GM19463 (cell line): Measurements from ENCODE around the gene NHLRC4.

Source experiments
- ATAC-seq: cut with Tn5 transposase; IDR thresholded peaks from one replicate; pipeline ENCODE4 v1.9.1; 2021; ENCODE audit warnings: mild to moderate bottlenecking, moderate library complexity; ENCODE audit not compliant: unreplicated experiment

NHLRC4 gene

DNA sequence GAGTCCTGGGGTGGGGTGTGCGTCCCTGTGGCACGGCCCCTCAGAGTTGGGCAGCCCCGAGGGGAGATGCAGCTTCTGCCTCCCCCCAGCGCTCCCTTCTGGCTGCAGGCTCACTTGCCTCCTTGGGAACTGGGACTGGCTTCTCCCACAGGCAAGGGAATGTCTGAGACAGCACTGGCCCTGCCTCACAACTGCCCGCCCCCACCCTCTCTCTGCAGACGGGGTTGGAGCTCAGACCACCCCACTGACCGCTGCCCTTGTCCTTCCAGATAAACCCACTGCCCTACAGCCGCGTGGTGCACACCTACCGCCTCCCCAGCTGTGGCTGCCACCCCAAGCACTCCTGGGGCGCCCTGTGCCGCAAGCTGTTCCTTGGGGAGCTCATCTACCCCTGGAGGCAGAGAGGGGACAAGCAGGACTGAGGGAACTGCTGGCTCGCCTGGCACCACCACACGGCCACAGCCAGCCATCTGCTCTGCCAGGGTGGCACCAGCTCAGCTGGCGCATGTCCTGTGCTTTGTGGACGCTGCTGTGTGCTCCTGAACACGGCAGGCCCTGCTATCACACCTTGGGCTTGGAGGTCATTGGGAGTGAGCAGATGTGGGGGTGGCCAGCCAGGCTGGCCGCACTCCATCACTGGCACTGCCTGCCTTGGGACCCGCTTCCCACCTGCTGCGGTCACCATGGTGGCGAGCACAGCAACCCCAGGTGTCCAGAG, 16.0 kb downstream of the NHLRC4 start:
- no peak for ATAC-seq

DNA sequence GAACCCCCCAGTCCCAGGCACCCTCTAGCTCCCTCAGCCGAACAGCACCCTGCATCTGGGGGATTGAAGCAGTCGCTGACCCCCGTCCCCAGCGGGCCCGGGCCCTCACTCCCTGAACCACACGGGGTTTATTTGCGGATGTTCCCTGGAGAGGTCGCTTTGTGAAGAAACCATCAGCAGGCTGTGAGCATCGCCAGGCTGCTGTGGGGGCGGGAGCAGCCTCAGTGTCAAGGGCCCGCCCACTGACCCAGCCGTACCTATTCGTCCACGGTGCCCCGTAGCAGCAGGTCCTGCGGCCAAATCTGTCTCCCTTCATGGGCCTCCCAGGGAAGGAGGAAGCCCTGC, 16.6 kb downstream of the NHLRC4 start:
- no peak for ATAC-seq

DNA sequence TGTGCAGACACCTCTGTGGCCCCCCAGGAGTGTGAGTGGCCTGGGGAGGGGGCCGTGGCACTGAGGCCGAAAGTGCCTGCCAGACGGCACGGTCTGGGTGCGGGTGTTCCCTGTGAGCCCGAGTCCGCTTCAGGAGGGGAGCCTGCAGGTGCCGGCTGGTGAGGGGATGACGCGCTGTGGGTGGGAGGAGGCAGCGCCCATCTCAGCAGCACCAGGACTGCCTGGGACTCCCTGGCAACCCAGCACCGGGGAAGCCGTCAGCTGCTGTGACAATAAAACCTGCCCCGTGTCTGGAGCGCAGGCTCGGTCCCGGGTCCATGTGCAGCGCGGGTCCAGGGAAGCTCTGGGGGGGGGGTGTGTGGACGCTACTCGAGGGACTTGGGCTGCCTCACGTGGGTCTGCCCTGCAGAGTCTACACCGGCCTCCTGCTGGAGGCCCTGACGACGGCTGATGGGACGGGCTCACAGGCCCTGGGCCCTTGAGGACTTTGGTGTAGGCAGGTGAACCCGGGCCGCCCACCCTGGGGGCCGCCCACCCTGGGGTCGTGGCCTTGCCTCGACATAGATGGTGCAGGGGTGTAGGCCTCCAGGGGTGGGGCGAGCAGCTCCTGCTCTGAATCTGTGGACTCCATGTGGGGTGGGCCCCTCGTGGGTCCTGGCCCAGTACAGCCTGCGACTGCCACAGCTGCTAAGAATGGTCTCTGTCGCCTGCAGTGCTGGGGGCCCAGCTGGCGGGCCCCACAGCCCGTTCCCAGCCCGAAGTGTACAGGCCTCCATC, 17.2 kb downstream of the NHLRC4 start:
- no peak for ATAC-seq

DNA sequence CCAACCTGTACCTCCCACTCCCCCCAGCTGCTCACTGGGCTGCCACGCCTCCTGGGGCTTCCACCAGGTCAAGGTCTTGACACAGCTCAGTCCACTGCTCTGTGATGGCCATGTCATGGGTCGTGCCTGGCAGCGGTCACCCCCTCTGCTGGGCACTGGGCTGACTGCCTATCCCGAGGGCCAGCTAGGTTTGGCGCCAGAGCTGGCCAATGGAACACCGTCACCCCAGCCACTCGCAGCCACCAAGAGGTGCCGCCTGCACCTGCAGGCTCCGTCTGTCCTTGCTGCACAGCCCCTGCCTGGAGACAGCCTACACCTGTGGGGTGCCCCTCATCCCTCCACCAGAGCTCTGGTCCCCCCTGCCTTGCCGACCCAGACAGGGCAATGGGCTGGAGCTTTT, 18.5 kb downstream of the NHLRC4 start:
- ATAC-seq = no peak

DNA sequence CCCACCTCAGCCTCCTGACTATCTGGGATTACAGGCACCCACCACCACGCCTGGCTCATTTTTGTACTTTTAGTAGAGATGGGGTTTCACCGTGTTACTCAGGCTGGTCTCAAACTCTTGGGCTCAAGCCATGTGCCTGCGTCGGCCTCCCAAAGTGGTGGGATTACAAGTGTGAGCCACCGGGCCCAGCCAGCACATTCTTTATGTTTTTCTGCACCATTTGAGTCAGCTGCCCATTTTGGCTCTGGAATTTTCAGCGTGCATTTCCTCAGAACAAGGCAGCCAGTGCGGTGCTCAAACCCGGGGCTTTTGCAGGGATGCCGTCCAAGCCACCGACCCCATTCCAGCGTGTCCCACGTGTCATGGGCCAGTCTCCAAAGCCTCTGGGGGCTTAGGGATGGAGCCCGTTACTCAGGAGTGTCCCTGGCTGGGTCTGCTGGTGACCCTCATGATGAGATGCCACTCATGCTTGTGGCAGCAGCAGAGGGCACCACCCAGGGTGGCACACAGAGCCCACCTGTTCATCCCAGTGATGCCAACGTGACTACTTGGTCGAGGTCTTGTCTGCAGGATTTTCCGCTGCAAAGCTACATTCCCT, 19.3 kb downstream of the NHLRC4 start:
- no peak for ATAC-seq

DNA sequence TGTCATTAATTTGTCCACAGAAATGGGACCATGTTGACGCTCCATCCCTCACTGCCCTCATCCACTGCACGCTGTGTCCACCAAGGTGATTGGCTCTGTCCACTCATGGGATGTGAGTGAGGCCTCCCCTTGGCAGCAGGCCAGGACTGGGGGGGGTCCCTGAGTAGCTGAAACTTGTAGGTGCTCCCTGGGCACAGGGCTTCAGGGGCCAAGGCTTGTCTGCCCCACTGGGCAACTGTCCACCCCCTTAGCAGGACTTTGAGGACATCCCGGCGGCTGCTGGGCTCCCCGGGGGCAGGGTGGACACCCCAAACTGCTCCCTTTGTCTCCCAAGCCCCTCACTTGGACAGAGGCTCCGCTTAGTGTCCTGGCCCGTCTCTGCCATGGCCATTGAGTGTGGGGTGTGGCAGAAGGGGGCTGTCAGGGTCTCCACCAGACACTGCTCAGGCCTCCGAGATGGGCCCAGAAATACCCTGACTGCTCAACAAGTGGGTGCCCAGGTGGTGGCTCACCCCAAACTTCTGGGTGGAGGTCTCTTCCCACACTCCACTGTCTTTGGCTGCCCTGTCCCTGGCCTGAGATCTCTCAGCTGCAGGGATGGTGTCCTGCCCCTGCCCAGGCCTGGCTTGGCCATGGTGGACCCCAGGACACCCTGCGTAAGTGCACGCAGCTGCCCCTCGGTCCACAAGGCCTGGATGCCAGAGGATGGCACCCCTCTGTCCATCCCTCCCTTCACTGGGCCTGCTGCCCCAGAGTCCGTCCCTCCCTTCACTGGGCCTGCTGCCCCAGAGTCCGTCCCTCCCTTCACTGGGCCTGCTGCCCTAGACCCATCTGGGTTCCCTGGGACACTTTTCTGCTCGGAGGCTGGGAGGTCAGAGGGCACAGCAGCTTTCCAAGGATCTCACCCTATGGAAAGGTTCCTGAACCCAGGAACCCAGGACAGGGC, 20.1 kb downstream of the NHLRC4 start:
- no peak for ATAC-seq

DNA sequence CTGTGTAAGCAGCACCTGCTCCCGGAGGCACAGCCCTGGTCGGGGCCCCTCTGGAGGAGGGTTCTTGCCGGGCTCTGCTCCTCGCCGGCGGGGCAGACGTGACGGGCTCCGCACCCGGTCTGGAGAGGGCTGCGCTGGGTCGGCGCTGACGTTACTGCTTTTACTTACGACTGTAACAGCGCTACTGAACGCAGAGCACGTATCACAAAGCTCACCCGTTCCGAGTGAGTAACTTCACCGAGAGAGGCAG, 21.8 kb downstream of the NHLRC4 start:
- peak; percentile 3 for ATAC-seq

DNA sequence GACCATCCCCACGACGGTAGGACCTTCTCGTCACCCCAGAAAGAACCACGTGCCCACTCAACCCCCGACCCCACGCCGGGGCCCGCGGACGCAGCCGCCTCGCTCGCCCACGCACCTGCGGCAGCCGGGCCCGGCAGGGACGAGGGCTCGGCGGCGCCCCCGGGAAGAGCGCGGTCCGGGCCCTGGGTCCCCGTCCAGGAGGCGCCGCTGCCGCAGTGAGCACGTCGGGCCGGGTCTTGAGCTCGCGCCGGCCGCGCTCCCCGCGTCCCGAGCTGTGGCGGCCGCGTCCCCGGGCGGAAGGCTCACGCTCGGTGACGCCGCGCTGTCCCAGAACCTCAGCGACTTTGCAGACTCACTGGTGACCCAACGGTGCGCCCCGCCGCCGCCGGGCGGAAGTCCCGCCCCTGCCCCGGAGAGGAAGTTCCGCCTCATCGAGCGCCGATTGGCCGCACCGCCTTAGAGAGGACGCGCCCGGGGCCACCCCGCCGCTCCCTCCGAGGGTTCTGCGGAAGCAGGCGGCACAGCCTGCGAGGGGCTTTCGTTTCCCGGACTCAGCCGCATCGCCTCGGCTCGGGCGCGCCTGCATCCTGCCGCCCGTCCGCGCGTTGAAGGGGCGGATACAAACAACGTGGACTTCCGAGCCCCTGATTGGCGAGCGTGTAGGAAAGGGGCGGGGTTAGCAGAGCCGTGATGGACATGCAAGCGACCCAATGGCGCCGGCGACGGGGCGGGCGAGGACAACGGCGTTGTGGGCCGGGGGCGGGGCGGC, 22.3 kb downstream of the NHLRC4 start:
- ATAC-seq = peak; percentile 60

DNA sequence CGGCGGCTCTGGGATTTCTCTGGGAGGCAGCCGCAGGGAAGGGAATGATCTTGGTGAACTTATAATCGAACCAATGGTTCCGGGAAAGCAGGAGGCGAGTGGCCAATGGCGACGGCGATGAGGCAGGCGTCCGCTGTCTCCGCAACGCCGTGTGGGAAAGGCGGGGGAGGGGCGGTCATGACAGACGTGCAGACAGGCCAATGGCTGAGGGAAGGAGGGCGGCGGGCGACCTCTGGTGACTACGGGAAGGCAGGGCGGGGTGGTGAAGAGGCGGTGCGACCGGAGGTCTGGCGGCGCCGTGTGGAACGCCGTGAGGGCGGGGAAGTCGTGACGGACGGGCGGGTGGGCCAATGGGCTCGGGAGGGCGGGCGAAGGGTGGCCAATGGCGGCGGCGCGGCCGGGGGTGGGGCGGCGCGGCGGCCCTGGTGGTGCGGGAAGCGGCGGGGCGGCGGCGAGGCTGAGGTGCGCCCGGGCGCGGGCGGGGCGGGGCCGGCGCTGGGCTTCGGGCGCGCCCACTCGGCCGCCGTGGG, 22.9 kb downstream of the NHLRC4 start, which contains the start of gene RAB40C:
RAB40C (plus strand) TSS at position 409 of the 530 bp plus-strand sequence. CDS start 226 bp downstream, outside the sequence.
- peak; percentile 75 for ATAC-seq

DNA sequence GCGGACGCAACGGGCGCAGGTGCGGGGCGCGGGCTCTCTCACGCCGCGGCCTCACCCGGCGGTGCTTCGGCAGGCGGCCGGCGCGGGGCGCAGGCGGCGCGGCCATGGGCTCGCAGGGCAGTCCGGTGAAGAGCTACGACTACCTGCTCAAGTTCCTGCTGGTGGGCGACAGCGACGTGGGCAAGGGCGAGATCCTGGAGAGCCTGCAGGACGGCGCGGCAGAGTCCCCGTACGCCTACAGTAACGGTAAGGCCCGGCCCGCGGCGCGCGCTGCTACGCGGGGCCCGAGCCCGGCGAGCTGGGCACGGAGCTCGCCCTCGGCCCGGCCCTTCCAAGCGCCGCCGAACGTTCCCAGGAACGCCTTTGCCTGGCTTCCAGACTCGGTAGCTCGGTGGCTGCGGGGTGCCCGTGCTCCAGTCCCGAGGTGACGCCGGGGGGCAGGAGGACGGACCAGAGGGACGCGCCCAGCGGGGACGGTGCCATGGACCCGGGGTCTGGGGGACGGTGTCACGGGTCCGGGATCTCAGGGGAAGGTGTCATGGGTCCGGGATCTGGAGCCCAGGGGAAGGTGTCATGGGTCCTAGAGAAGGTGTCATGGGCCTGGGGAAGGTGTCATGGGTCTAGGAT, 23.5 kb downstream of the NHLRC4 start:
- no peak for ATAC-seq

DNA sequence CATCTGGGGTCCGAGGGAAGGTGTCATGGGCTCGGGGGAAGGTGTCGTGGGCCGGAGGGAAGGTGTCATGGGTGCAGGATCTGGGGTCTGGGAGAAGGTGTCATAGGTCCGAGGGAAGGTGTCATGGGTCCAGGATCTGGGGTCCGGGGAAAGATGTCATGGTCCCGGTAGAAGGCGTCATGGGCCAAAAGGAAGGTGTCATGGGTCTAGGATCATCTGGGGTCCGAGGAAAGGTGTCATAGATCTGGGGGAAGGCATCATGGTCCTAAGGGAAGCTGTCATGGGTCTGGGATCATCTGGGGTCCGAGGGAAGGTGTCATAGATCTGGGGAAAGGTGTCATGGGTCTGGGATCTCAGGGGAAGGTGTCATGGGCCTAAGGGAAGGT, 24.0 kb downstream of the NHLRC4 start:
- no peak for ATAC-seq

DNA sequence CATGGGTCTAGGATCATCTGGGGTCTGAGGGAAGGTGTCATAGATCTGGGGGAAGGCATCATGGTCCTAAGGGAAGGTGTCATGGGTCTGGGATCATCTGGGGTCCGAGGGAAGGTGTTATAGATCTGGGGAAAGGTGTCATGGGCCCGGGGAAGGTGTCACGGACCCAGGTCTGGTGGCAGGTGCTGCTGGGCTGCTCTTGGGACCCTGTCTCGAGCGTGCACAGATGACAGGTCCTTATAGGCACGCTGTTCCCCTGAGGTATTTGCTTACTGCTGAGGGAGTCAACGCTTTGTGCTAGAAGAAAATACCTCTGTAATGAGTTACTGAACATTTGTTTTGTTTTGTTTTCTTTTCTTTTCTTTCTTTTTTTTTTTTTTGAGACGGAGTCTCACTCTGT, 24.4 kb downstream of the NHLRC4 start:
- no peak for ATAC-seq

DNA sequence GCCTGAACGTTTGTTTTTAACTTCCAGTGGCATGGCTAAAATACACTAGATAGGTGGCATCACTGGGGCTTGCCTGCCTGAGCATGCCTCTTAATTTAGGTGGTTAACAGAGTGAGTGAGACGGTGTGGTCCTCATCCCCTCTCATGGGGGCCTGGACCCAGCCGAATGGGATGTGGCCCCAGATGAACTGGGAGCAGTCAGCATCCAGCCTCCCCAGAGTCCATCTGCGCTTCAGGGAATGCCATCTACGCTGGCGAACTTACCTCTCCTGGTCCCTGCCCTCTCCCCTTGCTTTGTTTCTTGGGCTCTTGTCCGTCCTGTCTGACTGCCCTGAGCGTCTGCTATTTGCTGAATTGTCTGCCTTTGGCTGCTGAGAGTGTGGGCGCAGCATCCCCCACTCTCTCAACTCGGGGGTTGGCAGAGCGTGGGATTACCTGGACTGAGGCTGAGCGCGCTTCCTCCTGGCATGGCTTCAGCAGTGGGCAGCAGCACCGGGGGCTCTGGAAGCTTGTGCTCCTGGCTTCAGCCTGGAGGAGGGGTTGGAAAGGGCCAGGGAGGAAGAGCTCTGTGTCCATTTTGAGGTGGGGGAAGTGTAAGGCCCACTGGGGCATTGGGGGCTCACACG, 25.2 kb downstream of the NHLRC4 start:
- no peak for ATAC-seq

DNA sequence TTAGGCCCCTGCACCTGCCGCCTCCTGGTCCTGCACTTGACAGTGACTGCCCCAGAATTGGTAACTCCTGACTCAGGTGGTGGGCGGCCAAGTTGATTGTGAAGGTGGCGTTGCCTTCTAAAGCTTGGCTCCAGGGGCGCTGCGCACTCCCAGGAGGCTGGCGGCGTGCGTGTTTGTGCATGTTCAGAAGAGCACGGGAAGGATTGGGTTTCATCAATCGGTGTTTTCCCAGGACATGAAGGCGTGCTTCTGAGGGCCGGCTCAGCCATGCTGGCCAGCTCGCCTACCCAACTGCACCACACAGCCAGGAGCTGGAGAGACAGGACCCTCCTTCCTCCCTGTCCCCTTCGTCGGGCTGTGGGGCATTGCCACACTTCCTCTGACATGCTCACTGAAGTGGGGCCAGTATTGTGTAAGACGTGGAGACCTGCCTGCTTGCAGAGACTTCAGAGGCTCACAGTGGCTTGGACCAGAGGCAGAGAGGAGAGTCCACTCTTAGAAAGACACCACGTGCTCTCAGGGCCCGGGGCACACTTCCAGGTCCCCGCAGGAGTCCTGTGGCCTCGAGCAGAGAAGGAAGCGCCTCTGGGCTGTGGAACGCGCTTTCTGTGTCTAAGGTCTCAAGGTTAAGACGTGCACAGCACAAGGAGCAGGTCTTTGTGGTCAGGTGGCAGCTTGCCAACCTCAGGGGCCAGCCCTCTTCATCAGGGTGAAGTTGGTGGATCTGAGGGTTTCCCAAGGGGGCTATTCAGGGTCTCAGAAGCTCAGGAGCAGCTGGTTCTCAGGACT, 25.9 kb downstream of the NHLRC4 start:
- ATAC-seq = no peak

DNA sequence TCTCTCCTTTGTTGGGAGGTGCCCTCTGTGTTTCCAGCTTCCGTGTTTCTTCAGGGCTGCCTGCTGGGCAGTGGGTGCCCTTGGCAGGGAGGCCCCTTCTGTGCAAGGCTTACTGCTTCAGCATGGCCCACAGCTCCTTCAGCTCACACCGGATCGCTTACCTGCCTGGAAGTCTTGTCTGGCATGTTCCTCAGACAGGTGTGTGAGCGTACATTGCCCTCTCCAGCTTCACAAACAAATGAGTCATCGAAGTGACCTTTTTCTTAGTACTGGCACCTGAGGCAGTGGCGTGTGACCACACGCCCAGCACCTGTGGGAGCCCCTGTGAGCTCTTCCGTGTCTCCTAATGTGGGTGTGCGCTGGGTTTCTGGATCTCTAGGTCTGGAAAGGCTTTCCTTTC, 26.6 kb downstream of the NHLRC4 start:
- no peak for ATAC-seq

DNA sequence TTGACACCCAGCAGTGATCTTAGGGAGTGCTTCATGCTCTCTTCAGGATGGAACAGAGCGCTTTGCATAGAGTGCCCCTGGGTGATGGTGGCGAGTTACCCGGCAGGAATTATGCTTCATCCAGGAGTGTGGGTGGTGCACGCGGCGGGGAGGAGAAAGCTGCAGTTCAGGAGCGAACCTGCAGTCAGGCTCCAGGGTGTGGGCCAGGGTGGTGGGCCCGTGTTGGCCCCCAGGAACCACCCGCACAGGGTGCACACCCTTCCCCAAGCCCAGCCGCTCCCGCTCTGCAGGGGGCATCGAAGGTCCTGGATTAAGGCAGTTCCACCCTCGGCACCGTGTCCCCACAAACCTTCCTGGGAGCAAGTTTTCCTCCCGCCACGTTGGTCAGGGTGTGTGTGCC, 27.0 kb downstream of the NHLRC4 start:
- no peak for ATAC-seq

DNA sequence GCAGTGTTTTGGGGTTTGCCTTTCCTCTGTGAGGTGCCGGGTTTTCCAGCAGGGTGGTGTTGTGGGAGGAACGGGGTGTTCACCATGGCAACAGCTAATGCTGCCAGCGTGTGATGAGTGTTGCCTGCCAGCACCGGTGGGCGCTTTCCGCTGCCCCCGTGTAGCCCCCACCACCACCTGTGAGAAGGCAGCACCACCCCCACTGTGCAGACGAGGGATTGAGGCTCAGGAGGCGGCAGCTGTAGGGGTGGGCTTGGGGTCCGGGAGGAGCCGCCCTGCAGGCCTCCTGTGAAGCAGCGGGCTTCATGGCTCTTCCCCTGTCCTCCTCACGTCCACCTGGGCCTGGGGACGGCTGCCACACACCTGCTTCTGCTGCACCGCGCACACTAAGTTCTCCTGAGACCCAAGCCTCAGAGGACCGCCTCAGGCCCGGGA, 28.3 kb downstream of the NHLRC4 start:
- no peak for ATAC-seq

DNA sequence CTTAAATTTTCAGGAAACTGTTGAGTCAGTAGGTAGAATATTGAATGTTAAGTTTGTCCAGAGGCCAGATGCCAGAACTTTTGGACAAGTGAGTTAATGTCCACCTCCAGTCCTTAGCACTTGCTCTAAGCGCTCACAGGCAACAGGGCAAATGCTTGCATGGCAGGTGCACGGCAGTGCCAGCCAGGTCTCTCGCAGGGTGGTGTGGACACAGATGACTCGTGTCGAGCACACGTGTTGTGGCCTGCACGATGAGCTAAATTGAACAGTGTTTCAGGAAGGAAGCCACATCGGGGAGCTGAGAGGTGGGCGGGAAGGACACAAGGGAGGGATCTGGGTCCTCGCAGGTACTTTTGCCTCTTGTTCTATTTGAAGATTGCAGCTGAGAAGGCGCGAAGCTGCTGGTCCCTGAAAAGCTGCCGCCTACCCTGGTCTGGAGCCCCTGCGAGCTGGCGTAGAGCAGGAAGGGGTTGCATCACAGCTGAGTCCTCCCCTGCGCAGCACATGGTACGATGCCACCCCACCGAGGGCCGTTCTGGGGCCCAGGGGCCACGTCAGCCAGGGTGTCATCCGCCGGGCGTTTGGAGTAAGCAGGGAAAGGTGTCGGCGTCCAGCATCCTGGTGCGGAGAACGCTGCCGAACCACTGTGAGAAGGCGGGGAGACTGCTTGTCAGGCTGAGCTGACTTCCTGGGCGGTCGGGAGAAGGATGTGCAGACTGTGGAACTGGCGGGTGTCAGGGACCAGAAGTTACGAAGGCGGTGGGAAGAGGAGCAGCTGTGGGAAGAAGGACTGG, 29.3 kb downstream of the NHLRC4 start:
- no peak for ATAC-seq
